Stromal cell of bone marrow (primary cell): Measurements from ENCODE around the gene VPS26C.
A peak's percentile ranks its signal among the peaks of the same experiment; 100 is the strongest.
"Not testable (repeated sequence)": the region's sequence is repeated elsewhere in the genome, so short reads cannot be mapped to it uniquely, and the experiment has no call there.

Experiments
- DNase-seq: peaks from one replicate; pipeline ENCODE4 v3.0.0-alpha.2; 2012; ENCODE audit warnings: low read depth

Gene VPS26C

GRCh38 chr21:37228003-37228400 is 39.1 kb downstream of the VPS26C start:
- DNase-seq = no peak

GRCh38 chr21:37227071-37228002 is 39.8 kb downstream of the VPS26C start:
- no peak for DNase-seq

GRCh38 chr21:37226041-37226920 is 40.9 kb downstream of the VPS26C start:
- DNase-seq = no peak

- no peak for DNase-seq
These were observed 42.0 kb downstream of the VPS26C start for GRCh38 chr21:37224861-37225839.

GRCh38 chr21:37223804-37224345 is 43.3 kb downstream of the VPS26C start:
- DNase-seq = no peak

GRCh38 chr21:37222248-37222647 is 44.9 kb downstream of the VPS26C start:
- DNase-seq = not testable (repeated sequence)

- peak; percentile 83 for DNase-seq
These were observed 46.0 kb downstream of the VPS26C start for GRCh38 chr21:37220981-37221664.

- peak; percentile 25 for DNase-seq
These were observed 46.6 kb downstream of the VPS26C start for GRCh38 chr21:37220433-37220980.

- no peak for DNase-seq
These were observed 47.2 kb downstream of the VPS26C start for GRCh38 chr21:37219761-37220432.

GRCh38 chr21:37214952-37215351 is 52.2 kb downstream of the VPS26C start:
- DNase-seq = no peak

GRCh38 chr21:37210799-37211198 is 56.3 kb downstream of the VPS26C start:
- DNase-seq = no peak

- DNase-seq = no peak
These were observed 57.0 kb downstream of the VPS26C start for GRCh38 chr21:37210130-37210529.

- no peak for DNase-seq
These were observed 58.4 kb downstream of the VPS26C start for GRCh38 chr21:37208741-37209225.

- DNase-seq = no peak
These were observed 58.9 kb downstream of the VPS26C start for GRCh38 chr21:37208056-37208721.

- no peak for DNase-seq
These were observed 59.6 kb downstream of the VPS26C start for GRCh38 chr21:37207441-37208009.

- no peak for DNase-seq
These were observed 60.6 kb downstream of the VPS26C start for GRCh38 chr21:37206496-37206895.

GRCh38 chr21:37204580-37204979 is 62.6 kb downstream of the VPS26C start:
- no peak for DNase-seq

GRCh38 chr21:37202221-37203110 is 64.7 kb downstream of the VPS26C start:
- no peak for DNase-seq
